Neuronal stem cell (in vitro differentiated cells): ENCODE data around the gene SEMA3E. TPM values are rescaled to one million over a fixed set of nuclear protein-coding genes. Genes with fewer than 3 reads are reported as not detected.

Experiments
- DNase-seq: peaks from one replicate; pipeline ENCODE4 v3.0.0-alpha.2; 2013; ENCODE audit warnings: low spot score
- H2AFZ ChIP-seq: one replicate; pipeline ENCODE4 v1.6.1; 2013; ENCODE audit warnings: mild to moderate bottlenecking, low read length, inconsistent platforms
- H2AK5ac ChIP-seq: 2 replicates; pipeline ENCODE4 v1.6.1; 2013; ENCODE audit warnings: low read depth, mild to moderate bottlenecking, inconsistent platforms, low read length, moderate library complexity, mixed read lengths
- H2BK120ac ChIP-seq: 2 replicates; pipeline ENCODE4 v1.6.1; 2013; ENCODE audit warnings: low read depth, mild to moderate bottlenecking, inconsistent platforms, low read length, moderate library complexity, mixed read lengths
- H2BK12ac ChIP-seq: one replicate; pipeline ENCODE4 v1.6.1; 2013; ENCODE audit warnings: low read length, inconsistent platforms
- H2BK15ac ChIP-seq: 2 replicates; pipeline ENCODE4 v1.6.1; 2013; ENCODE audit warnings: mild to moderate bottlenecking, low read length, inconsistent platforms, mixed read lengths
- H2BK5ac ChIP-seq: one replicate; pipeline ENCODE4 v1.6.1; 2013; ENCODE audit warnings: inconsistent platforms, mild to moderate bottlenecking, low read length, moderate library complexity
- H3K14ac ChIP-seq: one replicate; pipeline ENCODE4 v1.6.1; 2013; ENCODE audit warnings: low read length, inconsistent platforms
- H3K18ac ChIP-seq: 2 replicates; pipeline ENCODE4 v1.6.1; 2013; ENCODE audit warnings: low read length, inconsistent platforms
- H3K23ac ChIP-seq: 2 replicates; pipeline ENCODE4 v1.6.1; 2013; ENCODE audit warnings: low read depth, mild to moderate bottlenecking, mixed read lengths, low read length, inconsistent platforms; ENCODE audit not compliant: poor library complexity
- H3K27ac ChIP-seq: replicated peaks from 3 replicates; pipeline ENCODE4 v1.5.1; 2013; ENCODE audit warnings: low read length, inconsistent platforms
- H3K27me3 ChIP-seq, 3 experiments: 2 replicates each; pipeline ENCODE4 v1.6.1; 2013; ENCODE audit warnings: low read length in 3 of 3, mild to moderate bottlenecking in 2 of 3, inconsistent platforms in 1 of 3, low read depth in 1 of 3, mixed read lengths in 1 of 3, moderate library complexity in 1 of 3; ENCODE audit not compliant: control insufficient read depth in 3 of 3, insufficient read depth in 3 of 3
- H3K36me3 ChIP-seq, 2 donors: replicated peaks in 1 of 2; 2 replicates each; pipeline ENCODE4 v1.6.1; 2013; ENCODE audit warnings: low read length in 2 of 2; ENCODE audit not compliant: control insufficient read depth in 2 of 2, insufficient read depth in 2 of 2
- H3K4ac ChIP-seq: 2 replicates; pipeline ENCODE4 v1.6.1; 2013; ENCODE audit warnings: inconsistent platforms, mild to moderate bottlenecking, low read length, moderate library complexity
- H3K4me1 ChIP-seq, 2 donors: 1 replicate in 1 of 2; 2 replicates in 1 of 2; pipeline ENCODE4 v1.6.1; 2013; ENCODE audit warnings: low read length in 2 of 2, low read depth in 1 of 2; ENCODE audit not compliant: control insufficient read depth in 2 of 2, insufficient read depth in 1 of 2
- H3K4me2 ChIP-seq: one replicate; pipeline ENCODE4 v1.6.1; 2013; ENCODE audit warnings: mild to moderate bottlenecking, low read length, inconsistent platforms; ENCODE audit not compliant: insufficient read depth, poor library complexity, severe bottlenecking
- H3K4me3 ChIP-seq, 2 donors: 2 replicates each; pipeline ENCODE4 v1.5.1; 2013; ENCODE audit warnings: low read length in 2 of 2, mild to moderate bottlenecking in 2 of 2, inconsistent platforms in 1 of 2, moderate library complexity in 1 of 2
- H3K79me1 ChIP-seq: one replicate; pipeline ENCODE4 v1.6.1; 2013; ENCODE audit warnings: low read depth, mild to moderate bottlenecking, inconsistent platforms, low read length, moderate library complexity
- H3K9ac ChIP-seq: one replicate; pipeline ENCODE4 v1.6.1; 2013; ENCODE audit warnings: mild to moderate bottlenecking, low read depth, low read length, inconsistent platforms; ENCODE audit not compliant: poor library complexity
- H3K9me3 ChIP-seq, 2 donors: replicated peaks in 1 of 2; 2 replicates each; pipeline versions ENCODE3 to v1.6.1; 2013; ENCODE audit warnings: low read length in 2 of 2, mild to moderate bottlenecking in 2 of 2, inconsistent platforms in 1 of 2, low read depth in 1 of 2, mixed read lengths in 1 of 2, moderate library complexity in 1 of 2; ENCODE audit not compliant: control insufficient read depth in 2 of 2, insufficient read depth in 1 of 2
- H4K8ac ChIP-seq: one replicate; pipeline ENCODE4 v1.6.1; 2013; ENCODE audit warnings: low read depth, mild to moderate bottlenecking, inconsistent platforms, low read length, moderate library complexity
- H4K91ac ChIP-seq: one replicate; pipeline ENCODE4 v1.6.1; 2013; ENCODE audit warnings: low read length, low read depth, mild to moderate bottlenecking, inconsistent platforms; ENCODE audit not compliant: poor library complexity
- WGBS, 2 donors: extraction: QIAGEN DNeasy Blood & Tissue Kit; methylation state at CpG; one replicate each; pipeline ENCODE4 v1.1.7; 2013; ENCODE audit warnings: missing lambda C conversion rate in 2 of 2, mixed read lengths in 1 of 2; ENCODE audit not compliant: insufficient read length in 2 of 2, insufficient replicate concordance in 1 of 2; ENCODE audit errors: extremely low coverage in 2 of 2; 5-methylcytosine and 5-hydroxymethylcytosine counted together
- polyA plus RNA-seq, 2 experiments: library from polyadenylated mRNA; stranded (reverse); fragments of 200-250 nt; gene quantifications; one replicate each; pipeline ENCODE4 v1.2.3, GENCODE V29; 2013

Gene SEMA3E
- polyA plus RNA-seq (2013, experiment 1 of 2) = 0.03 TPM
- 0.07 TPM for polyA plus RNA-seq (2013, experiment 2 of 2)

- H2BK15ac ChIP-seq = no peak within 1 kb of the TSS
- peak within 1 kb of the TSS; percentile 49 for H3K4me2 ChIP-seq
- no peak within 1 kb of the TSS for H2BK5ac ChIP-seq
- no peak within 1 kb of the TSS for H4K91ac ChIP-seq
- no peak within 1 kb of the TSS for H3K27ac ChIP-seq
- H2AFZ ChIP-seq = peak within 1 kb of the TSS; percentile 79
- no peak within 1 kb of the TSS for H2AK5ac ChIP-seq
- H4K8ac ChIP-seq = no peak within 1 kb of the TSS
- peak; percentile 33 for DNase-seq
- peak within 1 kb of the TSS; percentile 39 to 73 for H3K4me3 ChIP-seq
- H3K36me3 ChIP-seq = no peaks in the 10 kb centered on the region
- no peak within 1 kb of the TSS for H3K18ac ChIP-seq
- no peaks in the 10 kb centered on the region for H3K79me1 ChIP-seq
- no peaks in the 10 kb centered on the region for H3K27me3 ChIP-seq
- H2BK12ac ChIP-seq = no peak within 1 kb of the TSS
- no peak within 1 kb of the TSS for H3K14ac ChIP-seq
- no peak within 1 kb of the TSS for H2BK120ac ChIP-seq
- peaks cover 2 to 6% of the 10 kb centered on the region in 2 donors for H3K4me1 ChIP-seq
- H3K23ac ChIP-seq = no peak within 1 kb of the TSS
- H3K4ac ChIP-seq = no peak within 1 kb of the TSS
- H3K9me3 ChIP-seq = no peaks in the 10 kb centered on the region
- H3K9ac ChIP-seq = no peak within 1 kb of the TSS
- no CpG with 5 or more reads among the region's 25 CpGs for WGBS, 2 donors
These were observed at the start of gene SEMA3E for GRCh38 chr7:83648464-83649241. Gene SEMA3E, minus strand, starts transcription at chr7:83649139.

- H3K79me1 ChIP-seq = no peaks in the 10 kb centered on the region
- no peak for DNase-seq
- H3K4me1 ChIP-seq = peaks cover 3 to 7% of the 10 kb centered on the region in 2 donors
- no peak overlapping the region for H2BK120ac ChIP-seq
- H3K9ac ChIP-seq = no peak overlapping the region
- H3K4me2 ChIP-seq = no peak overlapping the region
- no peak overlapping the region for H3K27ac ChIP-seq
- H3K23ac ChIP-seq = no peak overlapping the region
- no peaks in the 10 kb centered on the region for H3K36me3 ChIP-seq
- H3K4me3 ChIP-seq = no peak overlapping the region
- WGBS, 2 donors = no CpG with 5 or more reads among the region's 5 CpGs
- H4K8ac ChIP-seq = no peak overlapping the region
- H3K18ac ChIP-seq = no peak overlapping the region
- no peaks in the 10 kb centered on the region for H3K27me3 ChIP-seq
- no peak overlapping the region for H3K14ac ChIP-seq
- no peak overlapping the region for H4K91ac ChIP-seq
- no peaks in the 10 kb centered on the region for H3K9me3 ChIP-seq
- H2AK5ac ChIP-seq = no peak overlapping the region
- no peak overlapping the region for H2BK12ac ChIP-seq
- H3K4ac ChIP-seq = no peak overlapping the region
- no peak overlapping the region for H2BK15ac ChIP-seq
- H2BK5ac ChIP-seq = no peak overlapping the region
- H2AFZ ChIP-seq = peak overlapping the region; percentile 42
These were observed 49.0 kb upstream of the SEMA3E start for GRCh38 chr7:83697804-83698530.

- Histone ChIP-seq H3K4me3 (no peak overlapping the region), H2BK120ac (no peak overlapping the region), H2BK15ac (no peak overlapping the region), H2BK12ac (no peak overlapping the region), H3K36me3 (no peaks in the 10 kb centered on the region), H4K91ac (no peak overlapping the region), H3K4me2 (no peak overlapping the region), H3K14ac (no peak overlapping the region), H2BK5ac (no peak overlapping the region), H3K23ac (no peak overlapping the region), H3K4ac (no peak overlapping the region), H3K27me3 (no peaks in the 10 kb centered on the region), H3K79me1 (no peaks in the 10 kb centered on the region), H3K27ac (no peak overlapping the region), H3K18ac (no peak overlapping the region), H3K4me1 (peaks cover 3 to 8% of the 10 kb centered on the region in 2 donors), H4K8ac (no peak overlapping the region), H2AFZ (no peak overlapping the region), H3K9me3 (no peaks in the 10 kb centered on the region), H3K9ac (no peak overlapping the region), H2AK5ac (no peak overlapping the region)
- no peak for DNase-seq
- no CpG with 5 or more reads among the region's 2 CpGs for WGBS, 2 donors
These were observed 47.2 kb upstream of the SEMA3E start for GRCh38 chr7:83696101-83696500.
